ENCODE measurements around the gene TLE3.

The TLE3 gene

GRCh38 chr15:70099167-70099966, 1.6 kb upstream of the TLE3 start:
- peak; percentile 99 to 100 (median 100) for DNase-seq (ENCODE audit: low read depth in 3 of 3)

- DNase-seq (ENCODE audit: low read depth in 3 of 3): peak in 1 of 3 donors; percentile 25
These were observed 897 bp upstream of the TLE3 start for GRCh38 chr15:70098461-70099166.

GRCh38 chr15:70098153-70098460, 390 bp upstream of the TLE3 start:
- DNase-seq (ENCODE audit: low read depth in 3 of 3): no peak

- DNase-seq (ENCODE audit: low read depth in 3 of 3): no peak
These were observed 725 bp downstream of the TLE3 start for GRCh38 chr15:70097063-70097320.

GRCh38 chr15:70096215-70097062, 1.3 kb downstream of the TLE3 start:
- peak in 1 of 3 donors; percentile 57 for DNase-seq (ENCODE audit: low read depth in 3 of 3)

- DNase-seq (ENCODE audit: low read depth in 3 of 3): peak in 1 of 3 donors; percentile 25
These were observed 2.1 kb downstream of the TLE3 start for GRCh38 chr15:70095408-70096214.

- DNase-seq (ENCODE audit: low read depth in 3 of 3): no peak
These were observed 2.9 kb downstream of the TLE3 start for GRCh38 chr15:70094690-70095311.

GRCh38 chr15:70093481-70094319, 4.0 kb downstream of the TLE3 start:
- DNase-seq (ENCODE audit: low read depth in 3 of 3): no peak

GRCh38 chr15:70093070-70093469, 4.6 kb downstream of the TLE3 start:
- DNase-seq (ENCODE audit: low read depth in 3 of 3): no peak

GRCh38 chr15:70092464-70093027, 5.2 kb downstream of the TLE3 start:
- no peak for DNase-seq (ENCODE audit: low read depth in 3 of 3)

- no peak for DNase-seq (ENCODE audit: low read depth in 3 of 3)
These were observed 5.8 kb downstream of the TLE3 start for GRCh38 chr15:70091726-70092463.

- DNase-seq (ENCODE audit: low read depth in 3 of 3): no peak
These were observed 7.1 kb downstream of the TLE3 start for GRCh38 chr15:70090436-70091296.

GRCh38 chr15:70089692-70089971, 8.1 kb downstream of the TLE3 start:
- DNase-seq (ENCODE audit: low read depth in 3 of 3): no peak

GRCh38 chr15:70088887-70089691, 8.6 kb downstream of the TLE3 start:
- no peak for DNase-seq (ENCODE audit: low read depth in 3 of 3)

- no peak for DNase-seq (ENCODE audit: low read depth in 3 of 3)
These were observed 9.3 kb downstream of the TLE3 start for GRCh38 chr15:70088455-70088854.

- no peak for DNase-seq (ENCODE audit: low read depth in 3 of 3)
These were observed 9.9 kb downstream of the TLE3 start for GRCh38 chr15:70087708-70088352.

- no peak for DNase-seq (ENCODE audit: low read depth in 3 of 3)
These were observed 11.1 kb downstream of the TLE3 start for GRCh38 chr15:70086636-70087035.

Measured in stimulated activated CD4-positive, alpha-beta T cell treated with anti-CD3 and anti-CD28 coated beads, TNF-alpha, amount 100 ng/mL, for 48 hours (primary cell).